Neural progenitor cell (in vitro differentiated cells): ENCODE results near the gene AGT. TPM values are rescaled to one million over a fixed set of nuclear protein-coding genes. Genes with fewer than 3 reads are reported as not detected.

Experiments used
- DNase-seq: peaks from one replicate; pipeline ENCODE4 v3.0.0-alpha.2; 2016; ENCODE audit warnings: low spot score
- H2AFZ ChIP-seq: fragments of 200-600 bp; sonication (generic); replicated peaks from 2 replicates; pipeline ENCODE4 v1.6.1; 2016; ENCODE audit warnings: antibody characterized with exemption
- H3F3A ChIP-seq: fragments of 200-600 bp; sonication (generic); 2 replicates; pipeline ENCODE4 v1.6.1; 2016; ENCODE audit warnings: antibody characterized with exemption, low read depth
- H3K27ac ChIP-seq: fragments of 200-600 bp; sonication (generic); 2 replicates; pipeline ENCODE4 v1.5.1; 2016; ENCODE audit warnings: mild to moderate bottlenecking
- H3K27me3 ChIP-seq: fragments of 200-600 bp; sonication (generic); 2 replicates; pipeline ENCODE4 v1.6.1; 2016; ENCODE audit warnings: mild to moderate bottlenecking, moderate library complexity
- H3K36me3 ChIP-seq: fragments of 200-600 bp; sonication (generic); 2 replicates; pipeline ENCODE4 v1.5.1; 2016
- H3K4me1 ChIP-seq: fragments of 200-600 bp; sonication (generic); 2 replicates; pipeline ENCODE4 v1.6.1; 2016; ENCODE audit warnings: mixed run types
- H3K4me2 ChIP-seq: fragments of 200-600 bp; sonication (generic); 2 replicates; pipeline ENCODE4 v1.6.1; 2016
- H3K4me3 ChIP-seq: fragments of 200-600 bp; sonication (generic); 2 replicates; pipeline ENCODE4 v1.5.1; 2016
- H3K79me2 ChIP-seq: fragments of 200-600 bp; sonication (generic); 2 replicates; pipeline ENCODE4 v1.6.1; 2016; ENCODE audit warnings: low read depth
- H3K9ac ChIP-seq: fragments of 200-600 bp; sonication (generic); 2 replicates; pipeline ENCODE4 v1.6.1; 2016
- H3K9me3 ChIP-seq: fragments of 200-600 bp; sonication (generic); 2 replicates; pipeline ENCODE4 v1.5.1; 2016; ENCODE audit warnings: low read depth
- H4K20me1 ChIP-seq: fragments of 200-600 bp; sonication (generic); 2 replicates; pipeline ENCODE4 v1.6.1; 2016; ENCODE audit warnings: low read depth
- H3K27ac Mint-ChIP-seq: 3 replicates; pipeline ENCODE4 v1.8.0; 2021; ENCODE audit warnings: mixed read lengths
- H3K27me3 Mint-ChIP-seq: 2 replicates; pipeline ENCODE4 v1.8.0; 2022; ENCODE audit warnings: low read depth, mild to moderate bottlenecking, inconsistent platforms, moderate library complexity, mixed read lengths; ENCODE audit not compliant: insufficient read depth
- H3K36me3 Mint-ChIP-seq: 3 replicates; pipeline ENCODE4 v1.8.0; 2021; ENCODE audit warnings: mixed read lengths
- H3K4me1 Mint-ChIP-seq: 3 replicates; pipeline ENCODE4 v1.8.0; 2021; ENCODE audit warnings: mixed read lengths
- H3K4me3 Mint-ChIP-seq: 3 replicates; pipeline ENCODE4 v1.8.0; 2021; ENCODE audit warnings: mild to moderate bottlenecking, moderate library complexity, mixed read lengths
- H3K9me3 Mint-ChIP-seq: 3 replicates; pipeline ENCODE4 v1.8.0; 2020; ENCODE audit warnings: mixed read lengths
- EZH2 ChIP-seq: fragments of 200-600 bp; sonication (generic); IDR thresholded peaks from 2 replicates; pipeline ENCODE4 v1.6.1; 2017; ENCODE audit warnings: antibody characterized with exemption, mild to moderate bottlenecking, moderate library complexity
- EZH2phosphoT487 ChIP-seq: fragments of 200-600 bp; sonication (generic); IDR thresholded peaks from 2 replicates; pipeline ENCODE4 v1.6.1; 2017; ENCODE audit warnings: antibody characterized with exemption
- total RNA-seq: library from RNA; depleted of rRNA; stranded (reverse); fragments of >200 nt; gene quantifications from 2 replicates; pipeline ENCODE4 v1.2.3, GENCODE V29; 2015; ENCODE audit warnings: low replicate concordance
- TF ChIP-seq, protein P1 (sequence below): fragments of 200-600 bp; sonication (generic); IDR thresholded peaks from 2 replicates; pipeline ENCODE4 v1.5.1; 2017; ENCODE audit warnings: antibody characterized with exemption, mild to moderate bottlenecking

Gene AGT
- total RNA-seq, 1 donor from 2014 or later = 0.80 TPM

DNA sequence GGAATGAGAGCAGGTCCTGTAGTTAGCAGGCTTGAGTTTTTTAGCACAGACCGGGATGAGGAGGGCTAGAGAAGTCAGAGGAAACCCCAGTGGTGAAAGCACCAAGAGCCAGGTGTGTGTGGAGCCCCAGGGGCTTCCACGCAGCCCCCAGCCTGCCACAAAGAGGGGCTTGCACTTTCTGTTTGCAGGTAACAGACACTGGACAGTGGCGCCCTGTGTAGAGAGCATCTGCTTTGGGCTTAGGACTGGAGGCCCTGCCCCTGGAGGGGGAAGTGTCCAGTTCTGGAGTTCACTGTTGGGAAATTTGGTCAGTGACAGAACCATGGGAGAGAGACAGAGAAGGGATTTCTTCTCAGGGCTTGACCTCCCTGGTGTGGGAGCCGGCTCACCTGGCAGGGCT lies 19.5 kb downstream of the AGT start:
- Histone ChIP-seq H3K27me3 (no peaks in the 10 kb centered on the region), H3F3A (peaks cover 4% of the 10 kb centered on the region), H3K79me2 (no peaks in the 10 kb centered on the region), H3K4me3 (no peak overlapping the region), H2AFZ (no peak overlapping the region), H3K27ac (no peak overlapping the region), H3K4me2 (no peak overlapping the region), H3K9me3 (no peaks in the 10 kb centered on the region), H3K4me1 (no peaks in the 10 kb centered on the region), H3K9ac (no peak overlapping the region), H4K20me1 (no peaks in the 10 kb centered on the region), H3K36me3 (peaks cover 6% of the 10 kb centered on the region)
- Mint-ChIP-seq H3K27ac (no peak overlapping the region), H3K9me3 (no peaks in the 10 kb centered on the region), H3K27me3 (peaks cover 6% of the 10 kb centered on the region), H3K4me3 (no peak overlapping the region), H3K4me1 (peaks cover 8% of the 10 kb centered on the region), H3K36me3 (peaks cover 18% of the 10 kb centered on the region)
- TF ChIP-seq EZH2 = no peak
- TF ChIP-seq, protein P1, sequence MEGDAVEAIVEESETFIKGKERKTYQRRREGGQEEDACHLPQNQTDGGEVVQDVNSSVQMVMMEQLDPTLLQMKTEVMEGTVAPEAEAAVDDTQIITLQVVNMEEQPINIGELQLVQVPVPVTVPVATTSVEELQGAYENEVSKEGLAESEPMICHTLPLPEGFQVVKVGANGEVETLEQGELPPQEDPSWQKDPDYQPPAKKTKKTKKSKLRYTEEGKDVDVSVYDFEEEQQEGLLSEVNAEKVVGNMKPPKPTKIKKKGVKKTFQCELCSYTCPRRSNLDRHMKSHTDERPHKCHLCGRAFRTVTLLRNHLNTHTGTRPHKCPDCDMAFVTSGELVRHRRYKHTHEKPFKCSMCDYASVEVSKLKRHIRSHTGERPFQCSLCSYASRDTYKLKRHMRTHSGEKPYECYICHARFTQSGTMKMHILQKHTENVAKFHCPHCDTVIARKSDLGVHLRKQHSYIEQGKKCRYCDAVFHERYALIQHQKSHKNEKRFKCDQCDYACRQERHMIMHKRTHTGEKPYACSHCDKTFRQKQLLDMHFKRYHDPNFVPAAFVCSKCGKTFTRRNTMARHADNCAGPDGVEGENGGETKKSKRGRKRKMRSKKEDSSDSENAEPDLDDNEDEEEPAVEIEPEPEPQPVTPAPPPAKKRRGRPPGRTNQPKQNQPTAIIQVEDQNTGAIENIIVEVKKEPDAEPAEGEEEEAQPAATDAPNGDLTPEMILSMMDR = no peak
- TF ChIP-seq EZH2phosphoT487 = no peak
- no peak for DNase-seq

GRCh38 chr1:230693777-230694176 lies 20.1 kb downstream of the AGT start:
- TF ChIP-seq EZH2 (no peak), EZH2phosphoT487 (no peak)
- TF ChIP-seq, protein P1 = no peak

GRCh38 chr1:230693221-230693620 lies 20.7 kb downstream of the AGT start:
- Histone ChIP-seq H3K27ac (peak overlapping the region; percentile 46), H3K9ac (no peak overlapping the region), H3K79me2 (no peaks in the 10 kb centered on the region), H4K20me1 (no peaks in the 10 kb centered on the region), H3K4me1 (no peaks in the 10 kb centered on the region), H3K4me3 (no peak overlapping the region), H3K36me3 (peaks cover 6% of the 10 kb centered on the region), H3K27me3 (no peaks in the 10 kb centered on the region), H3K9me3 (no peaks in the 10 kb centered on the region), H2AFZ (no peak overlapping the region), H3K4me2 (no peak overlapping the region), H3F3A (peaks cover 4% of the 10 kb centered on the region)
- TF ChIP-seq, protein P1 = no peak
- TF ChIP-seq EZH2 (no peak), EZH2phosphoT487 (no peak)
- Mint-ChIP-seq H3K36me3 (peaks cover 18% of the 10 kb centered on the region), H3K4me3 (no peak overlapping the region), H3K9me3 (no peaks in the 10 kb centered on the region), H3K4me1 (peaks cover 8% of the 10 kb centered on the region), H3K27ac (no peak overlapping the region), H3K27me3 (peaks cover 6% of the 10 kb centered on the region)
- no peak for DNase-seq

More at GRCh38 chr1:230693777-230694176, 20.1 kb downstream of the AGT start:
- Histone ChIP-seq H3K27ac (no peak overlapping the region), H2AFZ (no peak overlapping the region), H3K79me2 (no peaks in the 10 kb centered on the region), H3K36me3 (peaks cover 6% of the 10 kb centered on the region), H3K27me3 (no peaks in the 10 kb centered on the region), H3K4me1 (no peaks in the 10 kb centered on the region), H3K9ac (no peak overlapping the region), H4K20me1 (no peaks in the 10 kb centered on the region), H3F3A (peaks cover 4% of the 10 kb centered on the region), H3K4me3 (no peak overlapping the region), H3K4me2 (no peak overlapping the region), H3K9me3 (no peaks in the 10 kb centered on the region)
- DNase-seq = peak; percentile 17
- H3K4me1 Mint-ChIP-seq = peaks cover 8% of the 10 kb centered on the region
- peaks cover 6% of the 10 kb centered on the region for H3K27me3 Mint-ChIP-seq
- no peak overlapping the region for H3K4me3 Mint-ChIP-seq
- H3K36me3 Mint-ChIP-seq = peaks cover 18% of the 10 kb centered on the region
- H3K9me3 Mint-ChIP-seq = no peaks in the 10 kb centered on the region
- H3K27ac Mint-ChIP-seq = no peak overlapping the region
